Thyroid gland (tissue), 4 donors: ENCODE results near the gene HSD17B14. TPM values are rescaled to one million over a fixed set of nuclear protein-coding genes. Genes with fewer than 3 reads are reported as not detected.

Experiments used
- DNase-seq, 2 donors: peaks; one replicate each; pipeline ENCODE4 v3.0.0-alpha.2; 2019
- H3K27ac ChIP-seq, 3 donors: fragments of 200-600 bp; sonication (generic); 1 replicate in 2 of 3; 2 replicates in 1 of 3; pipeline ENCODE4 v1.5.1; 2016 to 2019; ENCODE audit warnings: mild to moderate bottlenecking in 1 of 3, moderate library complexity in 1 of 3
- H3K27me3 ChIP-seq: fragments of 200-600 bp; sonication (generic); one replicate; pipeline ENCODE4 v1.5.1; 2019
- H3K36me3 ChIP-seq, 2 donors: fragments of 200-600 bp; sonication (generic); one replicate each; pipeline ENCODE4 v1.5.1; 2016 to 2019
- H3K4me1 ChIP-seq, 2 donors: fragments of 200-600 bp; sonication (generic); one replicate each; pipeline ENCODE4 v1.5.1; 2017 to 2019
- H3K4me3 ChIP-seq, 3 donors: fragments of 200-600 bp; sonication (generic); replicated peaks in 1 of 3; 1 replicate in 2 of 3; 2 replicates in 1 of 3; pipeline ENCODE4 v1.5.1; 2016; ENCODE audit warnings: mild to moderate bottlenecking in 1 of 3
- H3K9me3 ChIP-seq: fragments of 200-600 bp; sonication (generic); one replicate; pipeline ENCODE4 v1.5.1; 2017
- POLR2A ChIP-seq, 2 donors: fragments of 450-650 bp; IDR thresholded peaks; one replicate each; pipeline ENCODE4 v1.6.1; 2017; ENCODE audit warnings: antibody characterized with exemption in 2 of 2, mild to moderate bottlenecking in 2 of 2, moderate library complexity in 1 of 2
- WGBS, 2 donors: methylation state at CpG; one replicate each; pipeline ENCODE4 v1.1.5; 2017; 5-methylcytosine and 5-hydroxymethylcytosine counted together
- intact Hi-C: fragments of 100-400 bp; cut with DNase I; formaldehyde crosslinking; loops from one replicate; pipeline ENCODE4 v1.15.1; 2023
- total RNA-seq, 4 donors: library from RNA; depleted of rRNA; stranded (reverse); fragments of >200 nt; gene quantifications; one replicate each; pipeline ENCODE4 v1.2.3, GENCODE V29; 2016
- TF ChIP-seq, protein P1 (sequence below), 6 experiments: fragments of 200-600 bp in 3 of 6; fragments of 450-650 bp in 3 of 6; sonication (generic) in 3 of 6; IDR thresholded peaks; one replicate each; pipeline ENCODE4 v1.5.1; 2016 to 2019; ENCODE audit warnings: antibody characterized with exemption in 6 of 6, mild to moderate bottlenecking in 2 of 6, inconsistent platforms in 1 of 6, moderate library complexity in 1 of 6

HSD17B14 gene
- total RNA-seq, 4 donors from 2014 or later, result 11.9 to 46.8 (median 22.2) TPM

DNA sequence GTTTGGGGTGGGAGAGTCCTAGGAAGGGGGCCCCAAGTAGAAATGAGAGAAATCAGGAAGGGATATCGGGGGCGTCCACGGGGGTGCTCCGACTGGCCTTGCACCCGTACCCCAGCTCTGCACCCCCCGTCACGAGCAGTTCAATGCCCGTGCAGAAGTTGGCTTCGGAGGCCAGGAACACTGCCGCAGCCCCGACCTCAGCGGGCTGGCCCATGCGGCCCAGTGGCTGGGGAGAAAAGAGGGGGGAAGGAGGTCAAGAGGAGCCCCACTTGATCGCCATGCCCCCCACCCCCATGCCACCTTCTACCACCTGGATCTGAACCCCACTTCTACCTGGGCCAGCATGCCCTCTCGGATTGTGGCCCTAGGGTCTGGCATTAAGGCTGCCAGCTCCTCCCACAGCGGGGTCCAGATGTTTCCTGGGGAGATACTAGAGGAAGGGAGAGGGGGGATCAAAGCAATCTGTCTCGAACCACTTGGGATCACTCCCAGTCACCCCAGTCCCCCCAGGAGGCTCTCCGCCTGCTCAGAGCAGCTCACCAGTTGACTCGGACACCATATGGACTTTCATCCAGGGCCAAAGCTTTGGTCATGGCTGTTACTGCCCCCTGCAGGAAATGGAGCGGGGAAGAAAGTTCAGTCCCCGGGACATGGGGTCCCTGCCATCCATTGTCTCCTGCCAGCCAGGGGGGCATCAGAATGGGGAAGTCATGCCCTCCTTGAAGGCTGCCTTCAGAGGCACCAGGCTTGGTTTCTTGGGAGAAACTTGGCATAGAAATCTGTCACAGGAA lies 23.0 kb downstream of the HSD17B14 start:
- WGBS, 2 donors, result 86 to 94% methylated on average over 12 to 15 of the region's 21 CpGs
- H3K4me1 ChIP-seq, result peaks cover 25 to 29% of the 10 kb centered on the region in 2 donors
- intact Hi-C loops, result no loop called here

DNA sequence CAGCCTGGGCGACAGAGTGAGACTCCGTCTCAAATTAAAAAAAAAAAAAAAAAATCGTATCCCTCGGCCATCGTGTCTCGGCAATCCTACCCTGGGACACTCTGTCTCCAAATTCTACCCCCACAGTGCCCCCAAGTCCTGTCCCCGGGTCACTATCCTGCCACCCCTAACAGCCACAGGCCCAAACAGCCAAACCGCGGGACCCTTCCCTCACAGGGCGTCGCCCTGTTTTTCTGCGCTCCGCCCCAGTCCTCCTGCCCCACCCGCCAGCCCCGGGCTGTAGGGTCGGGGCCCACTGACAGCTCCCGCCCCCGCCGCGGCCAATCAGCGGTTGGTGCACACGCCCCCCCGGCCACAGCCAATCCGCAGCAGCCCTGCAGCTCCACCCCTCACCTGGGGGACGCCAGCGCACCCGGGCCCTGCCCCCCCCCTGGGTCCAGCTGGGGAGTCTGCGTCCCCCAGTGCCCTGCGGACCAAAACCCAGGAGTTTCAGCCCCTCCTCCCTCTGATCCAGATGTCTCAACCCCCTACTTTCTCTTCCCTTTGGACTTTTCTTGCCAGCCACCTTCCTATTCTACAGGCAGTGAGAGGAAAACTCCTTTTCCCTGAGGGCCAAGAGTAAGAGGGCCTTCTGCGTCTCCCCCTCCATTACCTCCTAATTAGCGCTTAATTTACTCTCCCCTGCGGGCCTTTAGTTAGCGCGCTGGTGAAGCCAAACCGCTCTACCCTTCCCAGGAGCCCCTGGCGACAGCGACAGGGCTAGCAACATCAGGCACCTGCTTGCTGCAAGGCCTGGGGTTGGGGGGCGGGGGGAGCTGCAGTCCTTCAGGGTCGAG lies 24.0 kb downstream of the HSD17B14 start:
- WGBS, 2 donors, result 12 to 20% methylated on average over 26 to 36 of the region's 39 CpGs
- Histone ChIP-seq H3K4me1 (peaks cover 25 to 29% of the 10 kb centered on the region in 2 donors), H3K27me3 (no peaks in the 10 kb centered on the region), H3K4me3 (peak overlapping the region in 1 of 3 donors; percentile 60), H3K27ac (peak overlapping the region; percentile 86 to 93 (median 88)), H3K36me3 (no peaks in the 10 kb centered on the region), H3K9me3 (no peaks in the 10 kb centered on the region)
- TF ChIP-seq, protein P1, sequence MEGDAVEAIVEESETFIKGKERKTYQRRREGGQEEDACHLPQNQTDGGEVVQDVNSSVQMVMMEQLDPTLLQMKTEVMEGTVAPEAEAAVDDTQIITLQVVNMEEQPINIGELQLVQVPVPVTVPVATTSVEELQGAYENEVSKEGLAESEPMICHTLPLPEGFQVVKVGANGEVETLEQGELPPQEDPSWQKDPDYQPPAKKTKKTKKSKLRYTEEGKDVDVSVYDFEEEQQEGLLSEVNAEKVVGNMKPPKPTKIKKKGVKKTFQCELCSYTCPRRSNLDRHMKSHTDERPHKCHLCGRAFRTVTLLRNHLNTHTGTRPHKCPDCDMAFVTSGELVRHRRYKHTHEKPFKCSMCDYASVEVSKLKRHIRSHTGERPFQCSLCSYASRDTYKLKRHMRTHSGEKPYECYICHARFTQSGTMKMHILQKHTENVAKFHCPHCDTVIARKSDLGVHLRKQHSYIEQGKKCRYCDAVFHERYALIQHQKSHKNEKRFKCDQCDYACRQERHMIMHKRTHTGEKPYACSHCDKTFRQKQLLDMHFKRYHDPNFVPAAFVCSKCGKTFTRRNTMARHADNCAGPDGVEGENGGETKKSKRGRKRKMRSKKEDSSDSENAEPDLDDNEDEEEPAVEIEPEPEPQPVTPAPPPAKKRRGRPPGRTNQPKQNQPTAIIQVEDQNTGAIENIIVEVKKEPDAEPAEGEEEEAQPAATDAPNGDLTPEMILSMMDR (IDR thresholded peaks at IDR 0.05), result no peak
- peak in 1 of 2 donors; percentile 79 for TF ChIP-seq POLR2A (IDR thresholded peaks at IDR 0.05)
- intact Hi-C loops, result no loop called here
- DNase-seq, result peak; percentile 93 to 94

More for the DNA sequence above, 23.0 kb downstream of the HSD17B14 start:
- H3K27me3 ChIP-seq, result no peaks in the 10 kb centered on the region
- no peak overlapping the region for H3K4me3 ChIP-seq
- TF ChIP-seq, protein P1 (IDR thresholded peaks at IDR 0.05), result peak in 1 of 6 experiments; percentile 13
- no peak for TF ChIP-seq POLR2A (IDR thresholded peaks at IDR 0.05)
- H3K27ac ChIP-seq, result peak overlapping the region in 2 of 3 donors; percentile 86 to 88
- no peak for DNase-seq
- H3K9me3 ChIP-seq, result no peaks in the 10 kb centered on the region
- H3K36me3 ChIP-seq, result no peaks in the 10 kb centered on the region

DNA sequence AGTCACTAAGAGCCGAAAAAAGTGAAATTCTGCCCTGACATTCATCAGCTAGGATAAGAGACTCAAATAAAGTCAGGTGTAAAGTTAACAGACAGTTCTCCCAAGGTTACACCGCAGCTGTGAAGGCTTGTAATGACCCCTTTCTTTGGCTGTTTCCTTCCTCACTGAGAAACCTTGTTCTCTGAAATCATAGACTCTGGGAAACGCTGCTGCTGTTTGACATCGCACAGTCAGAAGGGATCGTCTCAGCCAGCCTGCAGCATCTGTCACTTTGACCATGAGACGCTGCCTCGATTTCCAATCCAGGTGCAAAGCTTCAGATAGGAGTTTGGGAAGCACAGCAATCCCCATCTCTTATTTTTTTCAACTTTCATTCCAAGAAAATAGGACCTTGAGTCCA lies 26.1 kb downstream of the HSD17B14 start:
- H3K36me3 ChIP-seq, result no peaks in the 10 kb centered on the region
- H3K4me1 ChIP-seq, result peaks cover 12 to 18% of the 10 kb centered on the region in 2 donors
- TF ChIP-seq, protein P1 (IDR thresholded peaks at IDR 0.05), result no peak
- TF ChIP-seq POLR2A (IDR thresholded peaks at IDR 0.05), result no peak
- peak overlapping the region; percentile 86 to 93 (median 88) for H3K27ac ChIP-seq
- WGBS, 2 donors, result 19 to 26% methylated on average over 7 of the region's 7 CpGs
- H3K27me3 ChIP-seq, result no peaks in the 10 kb centered on the region
- intact Hi-C loops, result no loop called here
- no peaks in the 10 kb centered on the region for H3K9me3 ChIP-seq
- no peak for DNase-seq
- peak overlapping the region in 1 of 3 donors; percentile 60 for H3K4me3 ChIP-seq

DNA sequence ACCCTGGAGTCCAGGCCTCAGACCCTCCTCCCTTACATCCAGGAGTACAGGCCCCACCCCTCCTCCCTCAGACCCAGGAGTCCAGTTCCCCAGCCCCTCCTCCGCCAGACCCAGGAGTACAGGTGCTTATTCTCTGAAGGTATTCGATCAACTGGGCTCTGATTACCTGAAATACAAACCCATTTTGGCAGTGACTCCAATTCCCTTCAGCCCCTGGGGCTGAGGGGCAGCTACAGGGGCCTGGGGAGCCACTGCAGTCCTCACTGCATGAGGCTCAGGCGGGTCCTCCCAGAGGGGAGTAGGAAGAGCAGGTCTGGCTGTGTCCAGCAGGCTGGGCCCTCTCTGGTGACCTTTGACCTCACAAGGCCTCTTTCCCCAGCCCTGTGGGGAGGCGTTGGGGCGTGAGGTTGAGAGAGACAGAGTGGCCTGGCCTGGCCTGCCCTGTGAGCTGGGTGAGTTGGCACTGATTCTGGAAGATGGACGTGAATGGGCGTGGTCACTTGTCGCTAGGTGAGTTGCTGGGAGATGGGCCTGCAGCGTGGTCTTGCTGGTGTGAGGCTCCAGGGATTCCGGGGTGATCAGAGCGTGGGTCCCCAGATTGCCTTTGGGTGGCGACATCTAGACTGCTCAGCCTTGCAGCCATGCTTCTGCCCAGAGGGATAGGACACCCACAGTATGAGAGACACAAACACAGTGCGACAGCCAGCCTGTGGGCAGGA lies 28.5 kb downstream of the HSD17B14 start:
- Histone ChIP-seq H3K27me3 (no peaks in the 10 kb centered on the region), H3K27ac (no peak overlapping the region), H3K9me3 (no peaks in the 10 kb centered on the region), H3K4me1 (peaks cover 12 to 18% of the 10 kb centered on the region in 2 donors), H3K4me3 (no peak overlapping the region), H3K36me3 (no peaks in the 10 kb centered on the region)
- TF ChIP-seq, protein P1 (IDR thresholded peaks at IDR 0.05), result no peak
- TF ChIP-seq POLR2A (IDR thresholded peaks at IDR 0.05), result no peak
- no peak for DNase-seq
- WGBS, 2 donors, result 88 to 93% methylated on average over 10 to 13 of the region's 13 CpGs
- intact Hi-C loops, result no loop called here
